HCT116 (cell line): ENCODE data around the gene SFXN1. TPM values are rescaled to one million over a fixed set of nuclear protein-coding genes. Genes with fewer than 3 reads are reported as not detected.

Source experiments
- ATAC-seq: fragments of 200-7000 bp; cut with Tn5 transposase; 2 replicates; pipeline ENCODE4 v1.9.1; 2020; ENCODE audit warnings: mild to moderate bottlenecking, moderate library complexity
- BruUV-seq: library from RNA; stranded (reverse); fragments of 400-500 nt; replicated peaks from 2 replicates; lab custom pipeline; 2021; lab: Mats Ljungman, UMichigan
- CTCF ChIA-PET: fragments of 300-600 bp; sonication (Branson Sonifier 250); formaldehyde crosslinking; loops from one replicate; lab custom pipeline; 2021; ENCODE audit warnings: antibody characterized with exemption; lab: Charles Lee
- POLR2A ChIA-PET: fragments of 300-600, 350-600 bp; sonication (Branson Sonifier 250); formaldehyde crosslinking; loops from one replicate; lab custom pipeline; 2021; ENCODE audit warnings: antibody characterized with exemption; lab: Charles Lee
- RAD21 ChIA-PET, 2 experiments: fragments of 300-600 bp; sonication (Branson Sonifier 250); formaldehyde crosslinking; loops; one replicate each; lab custom pipeline; 2023; ENCODE audit warnings: low total read pairs in 2 of 2; ENCODE audit not compliant: uncharacterized antibody in 2 of 2, unreplicated experiment in 2 of 2, low non-redundant PET in 1 of 2; lab: Charles Lee
- DNase-seq: peaks from one replicate; pipeline ENCODE4 v3.0.0-alpha.2; 2010; ENCODE audit warnings: low read depth, low spot score
- H2AFZ ChIP-seq: fragments of 200-600 bp; shearing (Covaris generic), sonication (generic); 2 replicates; pipeline ENCODE4 v1.6.1; 2017; ENCODE audit warnings: low read depth, mixed run types, mixed read lengths, antibody characterized with exemption, low read length; ENCODE audit not compliant: poor library complexity, severe bottlenecking
- H3K27ac ChIP-seq: 2 replicates; pipeline ENCODE4 v1.5.1; 2012; ENCODE audit warnings: low read depth, low read length
- H3K27me3 ChIP-seq: fragments of 200-600 bp; sonication (generic); 2 replicates; pipeline ENCODE4 v1.6.1; 2016; ENCODE audit warnings: mixed run types, low read length, mixed read lengths; ENCODE audit not compliant: insufficient read depth
- H3K36me3 ChIP-seq, 2 experiments: fragments of 200-500 bp in 1 of 2; fragments of 200-600 bp in 1 of 2; sonication (Bioruptor generic) in 1 of 2; sonication (generic) in 1 of 2; 2 replicates each; pipeline versions ENCODE4 v1.5.1 to v1.6.1; 2014 to 2016; ENCODE audit warnings: low read length in 2 of 2, inconsistent platforms in 1 of 2, mixed read lengths in 1 of 2, mixed run types in 1 of 2; ENCODE audit not compliant: insufficient read depth in 2 of 2, control insufficient read depth in 1 of 2
- H3K4me1 ChIP-seq, 2 experiments: fragments of 200-600 bp in 1 of 2; sonication (generic) in 1 of 2; 2 replicates each; pipeline versions ENCODE4 v1.5.1 to v1.6.1; 2012 to 2017; ENCODE audit warnings: low read length in 2 of 2, inconsistent platforms in 1 of 2, mild to moderate bottlenecking in 1 of 2, mixed read lengths in 1 of 2, mixed run types in 1 of 2, moderate library complexity in 1 of 2; ENCODE audit not compliant: insufficient read depth in 2 of 2, control insufficient read depth in 1 of 2
- H3K4me2 ChIP-seq: fragments of 200-600 bp; sonication (generic); 2 replicates; pipeline ENCODE4 v1.6.1; 2017; ENCODE audit warnings: mixed run types, low read length, mixed read lengths
- H3K4me3 ChIP-seq, 2 experiments: fragments of 200-600 bp in 1 of 2; sonication (generic) in 1 of 2; replicated peaks in 1 of 2; 2 replicates each; pipeline ENCODE4 v1.5.1; 2011 to 2016; ENCODE audit warnings: low read length in 2 of 2, control low read depth in 1 of 2, low read depth in 1 of 2, mild to moderate bottlenecking in 1 of 2, mixed read lengths in 1 of 2, mixed run types in 1 of 2
- H3K79me2 ChIP-seq: fragments of 200-600 bp; sonication (generic); 2 replicates; pipeline ENCODE4 v1.6.1; 2017; ENCODE audit warnings: mild to moderate bottlenecking, mixed run types, low read length, moderate library complexity, mixed read lengths; ENCODE audit not compliant: insufficient read depth
- H3K9ac ChIP-seq: fragments of 200-600 bp; sonication (generic); 2 replicates; pipeline ENCODE4 v1.6.1; 2016; ENCODE audit warnings: low read length, mixed read lengths
- H3K9me2 ChIP-seq: fragments of 200-600 bp; sonication (generic), shearing (Covaris generic); 2 replicates; pipeline ENCODE4 v1.6.1; 2017; ENCODE audit warnings: mixed run types, mild to moderate bottlenecking, moderate library complexity; ENCODE audit not compliant: insufficient read depth
- H3K9me3 ChIP-seq, 2 experiments: fragments of 200-500 bp in 1 of 2; fragments of 200-600 bp in 1 of 2; sonication (Bioruptor generic) in 1 of 2; sonication (generic) in 1 of 2; 2 replicates each; pipeline ENCODE4 v1.6.1; 2014 to 2017; ENCODE audit warnings: low read length in 2 of 2, mixed read lengths in 2 of 2, inconsistent platforms in 1 of 2, low read depth in 1 of 2, mild to moderate bottlenecking in 1 of 2, mixed run types in 1 of 2, moderate library complexity in 1 of 2; ENCODE audit not compliant: control insufficient read depth in 1 of 2, insufficient read depth in 1 of 2
- H4K20me1 ChIP-seq: fragments of 200-600 bp; sonication (generic), shearing (Covaris generic); 2 replicates; pipeline ENCODE4 v1.6.1; 2017; ENCODE audit warnings: mixed run types, mild to moderate bottlenecking, moderate library complexity; ENCODE audit not compliant: insufficient read depth
- CEBPB ChIP-seq: IDR thresholded peaks from 2 replicates; pipeline ENCODE4 v1.6.1; 2012; ENCODE audit warnings: low read depth
- EGR1 ChIP-seq: IDR thresholded peaks from 2 replicates; pipeline ENCODE4 v1.6.1; 2012; ENCODE audit warnings: low read depth
- EZH2 ChIP-seq: fragments of 200-600 bp; sonication (generic); IDR thresholded peaks from 2 replicates; pipeline ENCODE4 v1.6.1; 2017; ENCODE audit warnings: antibody characterized with exemption, mixed run types
- JUND ChIP-seq: IDR thresholded peaks from 2 replicates; pipeline ENCODE4 v1.6.1; 2012
- MAX ChIP-seq: IDR thresholded peaks from 2 replicates; pipeline ENCODE4 v1.6.1; 2012
- POLR2A ChIP-seq: IDR thresholded peaks from 2 replicates; pipeline ENCODE4 v1.7.0; 2011; ENCODE audit warnings: borderline replicate concordance; ENCODE audit not compliant: insufficient read depth, insufficient read length; ENCODE audit errors: extremely low read depth
- POLR2AphosphoS5 ChIP-seq: IDR thresholded peaks from 2 replicates; pipeline ENCODE4 v1.6.1; 2011; ENCODE audit warnings: mild to moderate bottlenecking, low read depth, low read length, moderate library complexity
- RAD21 ChIP-seq: IDR thresholded peaks from 2 replicates; pipeline ENCODE4 v1.6.1; 2012; ENCODE audit warnings: low read depth, mild to moderate bottlenecking
- REST ChIP-seq: IDR thresholded peaks from 2 replicates; pipeline ENCODE4 v1.6.1; 2012; ENCODE audit warnings: low read depth
- SIN3A ChIP-seq: IDR thresholded peaks from 2 replicates; pipeline ENCODE4 v1.6.1; 2012; ENCODE audit warnings: low read depth
- SP1 ChIP-seq: IDR thresholded peaks from 2 replicates; pipeline ENCODE4 v1.6.1; 2012; ENCODE audit warnings: low read depth
- SRF ChIP-seq: IDR thresholded peaks from 2 replicates; pipeline ENCODE4 v1.6.1; 2012; ENCODE audit warnings: low read depth
- TCF7L2 ChIP-seq: IDR thresholded peaks from 2 replicates; pipeline ENCODE4 v1.7.0; 2011; ENCODE audit warnings: borderline replicate concordance, inconsistent platforms; ENCODE audit not compliant: insufficient read depth, insufficient read length; ENCODE audit errors: extremely low read depth
- ZBTB33 ChIP-seq: IDR thresholded peaks from 2 replicates; pipeline ENCODE4 v1.6.1; 2011; ENCODE audit warnings: mild to moderate bottlenecking, low read length, moderate library complexity; ENCODE audit not compliant: insufficient replicate concordance; ENCODE audit errors: extremely low read depth
- ZFX ChIP-seq: fragments of 450-650 bp; IDR thresholded peaks from 2 replicates; pipeline ENCODE4 v1.6.1; 2017
- ZNF274 ChIP-seq: fragments of 200-500 bp; sonication (Bioruptor generic); IDR thresholded peaks from 2 replicates; pipeline ENCODE4 v1.6.1; 2014; ENCODE audit warnings: mild to moderate bottlenecking, low read depth, low read length, inconsistent platforms
- intact Hi-C: fragments of 100-400 bp; cut with micrococcal nuclease; formaldehyde crosslinking; loops from 2 replicates; pipeline ENCODE4 v1.10.0; 2022
- total RNA-seq: library from RNA; stranded (reverse); gene quantifications from one replicate; pipeline ENCODE4 v1.2.1, GENCODE V29; 2021; ENCODE audit not compliant: unreplicated experiment
- TF ChIP-seq, protein P1 (sequence below): IDR thresholded peaks from 2 replicates; pipeline ENCODE4 v1.6.1; 2012
- TF ChIP-seq, protein P2 (sequence below), 3 experiments: fragments of 200-600 bp in 1 of 3; sonication (generic) in 1 of 3; IDR thresholded peaks in 2 of 3; conservative IDR thresholded peaks in 1 of 3; 2 replicates each; pipeline ENCODE4 v1.5.1; 2012 to 2017; ENCODE audit warnings: low read depth in 2 of 3, low read length in 2 of 3, antibody characterized with exemption in 1 of 3, borderline replicate concordance in 1 of 3, control low read depth in 1 of 3, mild to moderate bottlenecking in 1 of 3, mixed read lengths in 1 of 3, mixed run types in 1 of 3, moderate library complexity in 1 of 3; ENCODE audit not compliant: insufficient read depth in 1 of 3

The SFXN1 gene
- total RNA-seq, 1 experiment from 2014 or later = 145 TPM

DNA sequence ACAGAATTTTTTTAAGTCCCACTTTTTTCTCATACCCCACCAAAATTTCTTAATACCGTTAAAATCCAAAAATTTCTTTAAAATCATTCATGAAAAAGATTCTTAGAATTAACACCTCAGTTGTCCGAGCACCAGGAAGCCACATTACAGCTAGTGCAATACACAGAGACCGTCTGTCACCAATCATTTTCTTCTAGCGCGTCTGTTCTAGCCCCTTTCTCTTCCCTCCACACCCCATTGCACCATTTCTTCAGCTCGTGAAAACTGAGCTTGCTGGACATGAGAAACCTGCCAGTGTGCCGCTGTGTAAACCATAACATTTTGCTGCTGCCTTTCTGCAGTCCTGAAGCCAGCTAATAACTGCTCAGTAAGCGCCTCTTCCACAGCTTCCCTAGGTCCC, 5.0 kb downstream of the SFXN1 start:
- no peak overlapping the region for H2AFZ ChIP-seq
- intact Hi-C loops = no loop called here
- H3K27ac ChIP-seq = no peak overlapping the region
- peaks cover 16 to 39% of the 10 kb centered on the region in 2 experiments; a peak in 3 of 4 replicates for H3K36me3 ChIP-seq
- BruUV-seq = no TSS peak
- no peak overlapping the region for H3K4me3 ChIP-seq
- peaks cover 99% of the 10 kb centered on the region for H3K79me2 ChIP-seq
- H3K27me3 ChIP-seq = no peaks in the 10 kb centered on the region
- no peak for ATAC-seq
- POLR2A ChIA-PET = interaction anchor here (1.3 kb wide), 1 partner anchor 8 kb away, joined by 3 read pairs; no protein-coding TSS in a partner anchor
- H3K4me1 ChIP-seq = peaks cover 7 to 8% of the 10 kb centered on the region in 2 experiments; a peak in 3 of 4 replicates
- no peaks in the 10 kb centered on the region for H3K9me2 ChIP-seq
- DNase-seq = no peak
- CTCF ChIA-PET = no interaction called here
- H4K20me1 ChIP-seq = peaks cover 20% of the 10 kb centered on the region; the same call in 1 of the 2 replicates
- no peak overlapping the region for H3K4me2 ChIP-seq
- TF ChIP-seq POLR2AphosphoS5 (no peak), JUND (no peak), EGR1 (no peak), RAD21 (no peak), POLR2A (no peak), CEBPB (no peak), SIN3A (no peak), ZNF274 (no peak), MAX (no peak), TCF7L2 (no peak), ZBTB33 (no peak), EZH2 (no peak), SRF (no peak), SP1 (no peak), REST (no peak), ZFX (no peak)
- TF ChIP-seq, protein P1, sequence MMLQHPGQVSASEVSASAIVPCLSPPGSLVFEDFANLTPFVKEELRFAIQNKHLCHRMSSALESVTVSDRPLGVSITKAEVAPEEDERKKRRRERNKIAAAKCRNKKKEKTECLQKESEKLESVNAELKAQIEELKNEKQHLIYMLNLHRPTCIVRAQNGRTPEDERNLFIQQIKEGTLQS = no peak
- TF ChIP-seq, protein P2, sequence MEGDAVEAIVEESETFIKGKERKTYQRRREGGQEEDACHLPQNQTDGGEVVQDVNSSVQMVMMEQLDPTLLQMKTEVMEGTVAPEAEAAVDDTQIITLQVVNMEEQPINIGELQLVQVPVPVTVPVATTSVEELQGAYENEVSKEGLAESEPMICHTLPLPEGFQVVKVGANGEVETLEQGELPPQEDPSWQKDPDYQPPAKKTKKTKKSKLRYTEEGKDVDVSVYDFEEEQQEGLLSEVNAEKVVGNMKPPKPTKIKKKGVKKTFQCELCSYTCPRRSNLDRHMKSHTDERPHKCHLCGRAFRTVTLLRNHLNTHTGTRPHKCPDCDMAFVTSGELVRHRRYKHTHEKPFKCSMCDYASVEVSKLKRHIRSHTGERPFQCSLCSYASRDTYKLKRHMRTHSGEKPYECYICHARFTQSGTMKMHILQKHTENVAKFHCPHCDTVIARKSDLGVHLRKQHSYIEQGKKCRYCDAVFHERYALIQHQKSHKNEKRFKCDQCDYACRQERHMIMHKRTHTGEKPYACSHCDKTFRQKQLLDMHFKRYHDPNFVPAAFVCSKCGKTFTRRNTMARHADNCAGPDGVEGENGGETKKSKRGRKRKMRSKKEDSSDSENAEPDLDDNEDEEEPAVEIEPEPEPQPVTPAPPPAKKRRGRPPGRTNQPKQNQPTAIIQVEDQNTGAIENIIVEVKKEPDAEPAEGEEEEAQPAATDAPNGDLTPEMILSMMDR (IDR thresholded peaks at IDR 0.05 in 2 of 3, conservative IDR thresholded peaks at IDR 0.05 in 1 of 3; ENCODE audit: borderline replicate concordance in 1 of 3, insufficient read depth in 1 of 3, low read depth in 2 of 3, low read length in 2 of 3) = no peak
- no peaks in the 10 kb centered on the region for H3K9me3 ChIP-seq
- no peak overlapping the region for H3K9ac ChIP-seq
- RAD21 ChIA-PET = no interaction called here
